CD4-positive, alpha-beta T cell treated with Interleukin-6 for 4 hours (primary cell): ENCODE results near the gene OR11H7.
"Not testable (repeated sequence)": the region's sequence is repeated elsewhere in the genome, so short reads cannot be mapped to it uniquely, and the experiment has no call there.

ENCODE experiments used
- DNase-seq: peaks from one replicate; pipeline ENCODE4 v3.0.0-alpha.2; 2020; ENCODE audit warnings: mixed read lengths

The OR11H7 gene

GRCh38 chr14:20228681-20229080 lies at the start of gene OR11H7:
OR11H7 (plus strand) TSS chr14:20228981.
- DNase-seq = no peak

- no peak for DNase-seq
Measured at GRCh38 chr14:20179218-20179617, 49.6 kb upstream of the OR11H7 start.

GRCh38 chr14:20179880-20180279 lies 48.9 kb upstream of the OR11H7 start:
- DNase-seq = no peak

- no peak for DNase-seq
Measured at GRCh38 chr14:20180486-20180885, 48.3 kb upstream of the OR11H7 start.

- DNase-seq = no peak
Measured at GRCh38 chr14:20184181-20184580, 44.6 kb upstream of the OR11H7 start.

GRCh38 chr14:20190596-20190995 lies 38.2 kb upstream of the OR11H7 start, which contains the start of gene OR11G2:
OR11G2 (plus strand) TSS chr14:20190896; CDS start chr14:20197438, 6,542 bp downstream.
- no peak for DNase-seq

- DNase-seq = no peak
Measured at GRCh38 chr14:20191396-20191795, 37.4 kb upstream of the OR11H7 start.

GRCh38 chr14:20194101-20194500 lies 34.7 kb upstream of the OR11H7 start:
- no peak for DNase-seq

GRCh38 chr14:20195170-20195569 lies 33.6 kb upstream of the OR11H7 start:
- not testable (repeated sequence) for DNase-seq

GRCh38 chr14:20195911-20196310 lies 32.9 kb upstream of the OR11H7 start:
- DNase-seq = no peak

GRCh38 chr14:20197459-20197858 lies 31.3 kb upstream of the OR11H7 start:
- no peak for DNase-seq

GRCh38 chr14:20198991-20199390 lies 29.8 kb upstream of the OR11H7 start:
- no peak for DNase-seq

- DNase-seq = no peak
Measured at GRCh38 chr14:20204721-20205120, 24.1 kb upstream of the OR11H7 start.

- no peak for DNase-seq
Measured at GRCh38 chr14:20209595-20209994, 19.2 kb upstream of the OR11H7 start.

- not testable (repeated sequence) for DNase-seq
Measured at GRCh38 chr14:20212406-20212805, 16.4 kb upstream of the OR11H7 start.

- no peak for DNase-seq
Measured at GRCh38 chr14:20215196-20215595, 13.6 kb upstream of the OR11H7 start.

- DNase-seq = no peak
Measured at GRCh38 chr14:20219033-20219432, 9.7 kb upstream of the OR11H7 start.

GRCh38 chr14:20223410-20223809 lies 5.4 kb upstream of the OR11H7 start, which contains the start of gene OR11H6:
OR11H6 (plus strand) TSS chr14:20223710; CDS start chr14:20223710, 0 bp downstream.
- no peak for DNase-seq

GRCh38 chr14:20235415-20235814 lies 6.6 kb downstream of the OR11H7 start:
- not testable (repeated sequence) for DNase-seq

GRCh38 chr14:20247646-20248246 lies 19.0 kb downstream of the OR11H7 start:
- no peak for DNase-seq

- no peak for DNase-seq
Measured at GRCh38 chr14:20262642-20263128, 33.9 kb downstream of the OR11H7 start.

GRCh38 chr14:20264361-20264760 lies 35.6 kb downstream of the OR11H7 start:
- not testable (repeated sequence) for DNase-seq

- DNase-seq = no peak
Measured at GRCh38 chr14:20274062-20274461, 45.3 kb downstream of the OR11H7 start.

GRCh38 chr14:20277409-20277808 lies 48.6 kb downstream of the OR11H7 start:
- no peak for DNase-seq

GRCh38 chr14:20278414-20278813 lies 49.6 kb downstream of the OR11H7 start:
- peak; percentile 37 for DNase-seq
